ENCODE results near the gene AKNA.

GRCh38 chr9:114394523-114395333 lies 6.9 kb upstream of the AKNA start:
- TF ChIP-seq POLR2AphosphoS5 (IDR thresholded peaks at IDR 0.05; ENCODE audit: low read depth, low read length) (no peak), CTCF (IDR thresholded peaks at IDR 0.05) (no peak), REST (IDR thresholded peaks at IDR 0.05; ENCODE audit: insufficient read depth in 1 of 2, low read depth in 2 of 2, low read length in 1 of 2) (no peak), TCF7L2 (IDR thresholded peaks at IDR 0.05; ENCODE audit: low read depth, low read length) (no peak)
